Vagina (tissue), 2 donors: ENCODE results near the gene DAPK3. TPM values are rescaled to one million over a fixed set of nuclear protein-coding genes. Genes with fewer than 3 reads are reported as not detected.
"Not testable (repeated sequence)": the region's sequence is repeated elsewhere in the genome, so short reads cannot be mapped to it uniquely, and the experiment has no call there.

Source experiments
- DNase-seq, 2 donors: peaks; one replicate each; pipeline ENCODE4 v3.0.0-alpha.2; 2017; ENCODE audit errors: extremely low spot score in 2 of 2
- H3K27ac ChIP-seq: fragments of 200-600 bp; sonication (generic); one replicate; pipeline ENCODE4 v1.5.1; 2019
- H3K27me3 ChIP-seq: fragments of 200-600 bp; sonication (generic); one replicate; pipeline ENCODE4 v1.5.1; 2019
- H3K36me3 ChIP-seq, 2 donors: fragments of 200-600 bp; sonication (generic); one replicate each; pipeline ENCODE4 v1.5.1; 2017 to 2019
- H3K4me1 ChIP-seq: fragments of 200-600 bp; sonication (generic); one replicate; pipeline ENCODE4 v1.5.1; 2019
- H3K4me3 ChIP-seq, 2 donors: fragments of 200-600 bp; sonication (generic); 1 replicate in 1 of 2; 2 replicates in 1 of 2; pipeline ENCODE4 v1.5.1; 2016 to 2019
- H3K9me3 ChIP-seq: fragments of 200-600 bp; sonication (generic); one replicate; pipeline ENCODE4 v1.5.1; 2019
- POLR2A ChIP-seq, 2 donors: fragments of 450-650 bp; IDR thresholded peaks; one replicate each; pipeline ENCODE4 v1.6.1; 2017; ENCODE audit warnings: antibody characterized with exemption in 2 of 2, mild to moderate bottlenecking in 2 of 2, moderate library complexity in 2 of 2
- POLR2AphosphoS5 ChIP-seq, 2 donors: sonication (generic); formaldehyde crosslinking; IDR thresholded peaks; one replicate each; pipeline ENCODE4 v1.9.0; 2017; ENCODE audit warnings: antibody characterized with exemption in 2 of 2, mild to moderate bottlenecking in 2 of 2, low read depth in 1 of 2; ENCODE audit not compliant: insufficient read depth in 1 of 2
- intact Hi-C: fragments of 100-400 bp; cut with DNase I; formaldehyde crosslinking; loops from one replicate; pipeline ENCODE4 v1.15.1; 2023
- total RNA-seq: library from RNA; depleted of rRNA; stranded (reverse); fragments of >200 nt; gene quantifications from one replicate; pipeline ENCODE4 v1.2.3, GENCODE V29; 2016
- TF ChIP-seq, protein P1 (sequence below), 3 experiments: fragments of 450-650 bp in 2 of 3; fragments of 200-600 bp in 1 of 3; sonication (generic) in 1 of 3; IDR thresholded peaks; one replicate each; pipeline ENCODE4 v1.5.1; 2017 to 2019; ENCODE audit warnings: antibody characterized with exemption in 3 of 3, mild to moderate bottlenecking in 2 of 3, moderate library complexity in 2 of 3

The DAPK3 gene
- total RNA-seq, 1 donor from 2014 or later, result 62.4 TPM

DNA sequence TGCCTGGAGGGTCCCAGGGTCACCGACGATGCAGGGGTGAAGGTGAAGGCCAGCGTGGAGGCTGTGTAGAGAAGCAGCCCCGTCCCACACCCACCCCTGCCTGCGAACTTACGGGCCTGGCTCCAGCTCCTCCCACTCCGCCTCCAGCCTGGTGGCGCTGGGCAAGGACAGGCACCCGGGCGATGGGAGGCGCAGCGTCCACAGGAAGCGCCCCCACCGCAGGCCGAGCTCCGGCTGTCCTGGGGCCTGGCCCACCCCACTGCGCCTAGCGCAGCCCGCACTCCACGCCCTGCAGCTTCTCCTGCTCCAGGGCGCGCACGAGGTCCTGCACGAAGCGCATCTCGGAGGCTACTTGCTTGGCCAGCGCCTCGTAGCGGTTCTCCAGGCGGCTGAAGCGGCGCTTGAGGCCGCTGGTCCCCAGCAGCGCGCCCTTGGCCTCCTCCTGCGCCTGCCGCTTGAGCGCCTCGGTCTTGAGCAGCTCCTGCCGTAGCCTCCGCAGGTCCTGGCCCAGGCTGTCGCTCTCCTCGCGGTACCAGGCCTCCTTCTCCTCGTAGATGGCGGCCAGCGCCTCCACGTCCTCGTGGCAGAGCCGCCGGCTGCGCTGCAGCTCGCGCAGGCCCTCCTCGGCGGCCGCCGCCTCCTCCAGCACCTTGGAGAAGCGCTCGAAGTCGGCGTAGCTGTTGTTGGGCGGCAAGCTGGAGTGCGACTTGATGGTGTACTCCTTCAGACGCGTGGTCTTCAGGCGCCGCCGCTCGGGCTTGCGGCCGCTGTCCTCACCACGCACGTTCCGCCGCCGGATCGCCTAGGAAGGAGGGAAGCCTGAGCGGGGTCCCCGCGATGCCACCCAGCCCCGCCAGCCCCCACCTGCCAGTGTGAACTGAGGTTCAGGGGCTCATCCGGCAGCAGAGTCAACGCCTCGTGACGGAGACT is 11.8 kb downstream of the DAPK3 start:
- TF ChIP-seq, protein P1, sequence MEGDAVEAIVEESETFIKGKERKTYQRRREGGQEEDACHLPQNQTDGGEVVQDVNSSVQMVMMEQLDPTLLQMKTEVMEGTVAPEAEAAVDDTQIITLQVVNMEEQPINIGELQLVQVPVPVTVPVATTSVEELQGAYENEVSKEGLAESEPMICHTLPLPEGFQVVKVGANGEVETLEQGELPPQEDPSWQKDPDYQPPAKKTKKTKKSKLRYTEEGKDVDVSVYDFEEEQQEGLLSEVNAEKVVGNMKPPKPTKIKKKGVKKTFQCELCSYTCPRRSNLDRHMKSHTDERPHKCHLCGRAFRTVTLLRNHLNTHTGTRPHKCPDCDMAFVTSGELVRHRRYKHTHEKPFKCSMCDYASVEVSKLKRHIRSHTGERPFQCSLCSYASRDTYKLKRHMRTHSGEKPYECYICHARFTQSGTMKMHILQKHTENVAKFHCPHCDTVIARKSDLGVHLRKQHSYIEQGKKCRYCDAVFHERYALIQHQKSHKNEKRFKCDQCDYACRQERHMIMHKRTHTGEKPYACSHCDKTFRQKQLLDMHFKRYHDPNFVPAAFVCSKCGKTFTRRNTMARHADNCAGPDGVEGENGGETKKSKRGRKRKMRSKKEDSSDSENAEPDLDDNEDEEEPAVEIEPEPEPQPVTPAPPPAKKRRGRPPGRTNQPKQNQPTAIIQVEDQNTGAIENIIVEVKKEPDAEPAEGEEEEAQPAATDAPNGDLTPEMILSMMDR (IDR thresholded peaks at IDR 0.05), result no peak
- TF ChIP-seq POLR2A (IDR thresholded peaks at IDR 0.05) (no peak), POLR2AphosphoS5 (IDR thresholded peaks at IDR 0.05; ENCODE audit: insufficient read depth in 1 of 2, low read depth in 1 of 2) (no peak)
- Histone ChIP-seq H3K36me3 (peaks cover 4 to 66% of the 10 kb centered on the region in 2 donors), H3K9me3 (no peaks in the 10 kb centered on the region), H3K4me1 (no peaks in the 10 kb centered on the region), H3K4me3 (no peak overlapping the region), H3K27ac (no peak overlapping the region), H3K27me3 (no peaks in the 10 kb centered on the region)
- no peak for DNase-seq
- intact Hi-C loops, result no loop called here

DNA sequence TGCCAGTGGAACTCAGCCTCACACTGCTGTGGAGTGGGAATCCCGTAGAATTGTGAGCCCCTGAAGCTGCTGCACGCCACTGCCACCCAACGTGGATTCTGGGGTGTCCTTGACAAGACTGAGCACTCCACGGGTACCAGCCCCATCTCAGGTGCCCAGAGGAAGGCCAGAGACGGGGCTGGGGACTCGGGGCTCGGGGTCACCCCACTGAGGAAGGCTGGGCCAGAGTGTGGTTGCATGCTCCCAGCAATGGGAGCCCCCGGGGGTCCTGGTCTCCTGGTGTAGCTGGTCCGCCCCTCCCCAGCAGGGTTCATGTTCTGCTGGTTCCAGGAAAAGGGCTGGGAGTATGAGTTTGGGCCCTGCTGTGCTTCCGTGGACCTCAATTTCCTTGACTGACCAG is 15.2 kb downstream of the DAPK3 start:
- no peak for TF ChIP-seq POLR2A (IDR thresholded peaks at IDR 0.05)
- no peak overlapping the region for H3K4me3 ChIP-seq
- H3K27me3 ChIP-seq, result no peaks in the 10 kb centered on the region
- no peak for DNase-seq
- intact Hi-C loops, result no loop called here
- peaks cover 0 to 32% of the 10 kb centered on the region in 2 donors for H3K36me3 ChIP-seq
- no peak overlapping the region for H3K27ac ChIP-seq
- H3K9me3 ChIP-seq, result no peaks in the 10 kb centered on the region
- H3K4me1 ChIP-seq, result peaks cover 11% of the 10 kb centered on the region

DNA sequence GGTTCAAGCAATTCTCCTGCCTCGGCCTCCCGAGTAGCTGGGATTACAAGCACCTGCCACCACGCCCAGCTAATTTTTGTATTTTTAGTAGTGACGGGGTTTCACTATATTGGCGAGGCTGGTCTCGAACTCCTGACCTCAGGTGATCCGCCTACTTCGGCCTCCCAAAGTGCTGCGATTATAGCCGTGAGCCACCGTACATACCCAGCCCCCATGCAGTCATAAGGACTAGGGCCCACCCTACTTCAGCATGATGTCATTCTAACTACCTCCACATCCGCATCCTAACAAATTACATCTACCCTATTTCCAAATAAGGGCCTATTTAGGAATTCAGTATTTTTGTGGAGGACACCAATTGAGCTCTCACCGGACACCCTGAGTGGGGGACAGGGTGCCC is 15.6 kb downstream of the DAPK3 start:
- intact Hi-C loops, H3K27ac ChIP-seq, DNase-seq, H3K4me3 ChIP-seq, H3K9me3 ChIP-seq, H3K27me3 ChIP-seq: not testable (repeated sequence)
- H3K4me1 ChIP-seq, result peaks cover 14% of the 10 kb centered on the region
- H3K36me3 ChIP-seq, result peaks cover 0 to 28% of the 10 kb centered on the region in 2 donors

DNA sequence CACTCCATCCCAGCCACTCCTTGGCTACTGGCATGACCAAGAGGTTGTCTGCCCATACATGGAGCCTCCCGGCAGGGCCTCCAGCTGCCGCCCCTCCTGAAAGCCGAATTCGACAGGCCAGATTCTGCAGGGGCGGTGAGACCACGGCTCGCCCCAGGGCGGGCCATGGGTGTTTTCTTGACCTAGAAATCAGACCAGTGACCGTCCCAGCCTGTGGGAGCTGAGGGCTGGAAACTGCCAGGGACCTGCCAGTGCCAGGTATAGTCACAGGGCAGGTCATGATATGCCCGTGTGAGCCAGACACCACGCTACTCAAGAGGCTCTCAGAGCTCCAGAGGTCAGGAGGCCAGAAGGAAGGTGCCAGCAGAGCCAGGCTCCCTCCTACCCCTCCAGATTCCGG is 16.8 kb downstream of the DAPK3 start:
- intact Hi-C loops, result no loop called here

DNA sequence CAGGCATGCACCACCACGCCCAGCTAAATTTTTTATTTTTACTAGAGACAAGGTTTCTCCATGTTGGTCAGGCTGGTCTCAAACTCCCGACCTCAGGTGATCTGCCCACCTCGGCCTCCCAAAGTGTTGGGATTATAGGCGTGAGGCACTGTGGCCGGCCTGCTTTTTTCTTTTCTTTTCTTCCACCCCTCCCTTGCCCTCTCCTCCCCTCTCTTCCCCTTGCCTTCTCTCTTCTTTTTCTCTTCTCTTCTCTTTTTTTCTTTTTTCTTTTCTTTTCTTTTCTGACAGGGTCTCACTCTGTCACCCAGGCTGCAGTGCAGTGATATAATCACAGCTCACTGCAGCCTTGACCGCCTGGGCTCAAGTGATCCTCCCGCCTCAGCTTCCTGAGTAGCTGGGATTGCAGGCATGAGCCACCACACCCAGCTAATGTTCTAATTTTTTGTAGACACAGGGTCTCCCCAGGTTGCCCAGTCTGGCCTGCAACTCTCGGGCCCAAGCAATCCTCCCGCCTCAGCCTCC is 18.1 kb downstream of the DAPK3 start:
- H3K9me3 ChIP-seq, H3K4me3 ChIP-seq, intact Hi-C loops, DNase-seq, H3K27ac ChIP-seq, H3K27me3 ChIP-seq, H3K36me3 ChIP-seq: not testable (repeated sequence)
- H3K4me1 ChIP-seq, result peaks cover 14% of the 10 kb centered on the region

More for the DNA sequence above, 16.8 kb downstream of the DAPK3 start:
- peaks cover 14% of the 10 kb centered on the region for H3K4me1 ChIP-seq
- TF ChIP-seq POLR2A (IDR thresholded peaks at IDR 0.05) (no peak), POLR2AphosphoS5 (IDR thresholded peaks at IDR 0.05; ENCODE audit: insufficient read depth in 1 of 2, low read depth in 1 of 2) (no peak)
- TF ChIP-seq, protein P1 (IDR thresholded peaks at IDR 0.05), result no peak
- H3K27ac ChIP-seq, result no peak overlapping the region
- no peaks in the 10 kb centered on the region for H3K27me3 ChIP-seq
- peaks cover 0 to 16% of the 10 kb centered on the region in 2 donors for H3K36me3 ChIP-seq
- no peak overlapping the region for H3K4me3 ChIP-seq
- no peaks in the 10 kb centered on the region for H3K9me3 ChIP-seq
- no peak for DNase-seq

DNA sequence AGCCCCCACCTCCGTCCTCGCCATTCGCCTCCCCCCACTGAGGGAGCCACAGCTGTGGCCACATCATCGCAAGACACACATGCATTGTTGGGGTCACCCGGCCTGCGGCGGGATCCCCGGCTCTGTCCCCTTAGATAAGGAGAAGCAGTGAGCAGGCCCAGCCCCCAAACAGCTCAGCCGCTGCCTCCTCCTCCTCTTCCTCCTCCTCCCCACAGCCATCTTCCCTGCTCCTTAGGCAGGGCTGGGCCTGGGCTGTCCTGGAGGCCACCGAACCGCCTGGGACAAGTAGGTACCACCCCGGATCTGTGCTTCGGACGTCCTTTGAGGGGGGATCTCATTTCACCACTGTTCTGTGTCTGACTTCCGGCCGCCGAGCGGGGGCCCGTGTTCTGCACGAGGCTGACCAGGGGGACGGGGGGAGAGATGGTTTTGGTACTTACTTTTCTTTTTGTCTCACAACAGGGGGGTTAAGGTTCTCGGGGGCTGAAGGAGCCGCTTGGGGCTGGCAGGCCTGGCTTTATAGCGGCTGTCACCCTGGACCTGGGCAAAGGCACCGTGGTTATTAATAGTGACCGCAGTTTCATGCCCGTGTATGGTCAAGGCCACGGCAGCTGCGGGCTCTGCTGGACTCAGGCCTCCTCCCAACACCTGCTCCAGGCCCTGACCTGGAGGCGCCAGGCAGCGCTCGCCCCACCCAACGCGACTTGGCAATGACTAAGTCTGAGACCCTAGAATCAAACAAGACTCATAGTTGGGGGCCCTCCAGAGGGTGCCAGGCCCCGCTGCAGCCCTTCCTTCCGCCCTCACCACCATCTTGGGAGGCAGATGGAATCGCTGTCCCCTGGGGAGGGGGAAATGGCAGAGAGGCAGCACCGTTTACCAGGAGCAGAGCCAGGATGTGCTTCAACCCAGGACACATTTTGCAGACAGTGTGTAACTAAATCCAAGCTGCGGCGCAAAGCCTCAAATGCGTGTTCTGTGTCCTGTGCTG is 19.7 kb downstream of the DAPK3 start:
- Histone ChIP-seq H3K27me3 (no peaks in the 10 kb centered on the region), H3K27ac (peak overlapping the region; percentile 9), H3K9me3 (no peaks in the 10 kb centered on the region), H3K4me1 (peaks cover 14% of the 10 kb centered on the region), H3K36me3 (peaks cover 0 to 4% of the 10 kb centered on the region in 2 donors), H3K4me3 (peak overlapping the region in 1 of 2 donors; percentile 28)
- no peak for DNase-seq
- TF ChIP-seq POLR2A (IDR thresholded peaks at IDR 0.05) (no peak), POLR2AphosphoS5 (IDR thresholded peaks at IDR 0.05; ENCODE audit: insufficient read depth in 1 of 2, low read depth in 1 of 2) (peak in 1 of 2 donors; percentile 42)
- TF ChIP-seq, protein P1 (IDR thresholded peaks at IDR 0.05), result no peak
- intact Hi-C loops, result no loop called here
